Left lobe of liver (tissue), 2 donors: Measurements from ENCODE around the gene TEX14. TPM values are rescaled to one million over a fixed set of nuclear protein-coding genes. Genes with fewer than 3 reads are reported as not detected.
A peak's percentile ranks its signal among the peaks of the same experiment; 100 is the strongest.

ENCODE experiments used
- ATAC-seq: fragments of 200-7000 bp; cut with Tn5 transposase; one replicate; pipeline ENCODE4 v1.9.1; 2020; ENCODE audit warnings: mild to moderate bottlenecking, moderate library complexity
- DNase-seq: peaks from one replicate; pipeline ENCODE4 v3.0.0-alpha.2; 2020; ENCODE audit warnings: low spot score
- total RNA-seq: library from RNA; stranded (reverse); gene quantifications from one replicate; pipeline ENCODE4 v1.2.1, GENCODE V29; 2021
- donor health status: DM: no; HTN: no; CAD: no; lungs with moderate emphysema.
- donor health status: DM: no; HTN: yes; CAD: no.

TEX14 gene
- total RNA-seq, 1 donor from 2014 or later = 0.05 TPM

DNA sequence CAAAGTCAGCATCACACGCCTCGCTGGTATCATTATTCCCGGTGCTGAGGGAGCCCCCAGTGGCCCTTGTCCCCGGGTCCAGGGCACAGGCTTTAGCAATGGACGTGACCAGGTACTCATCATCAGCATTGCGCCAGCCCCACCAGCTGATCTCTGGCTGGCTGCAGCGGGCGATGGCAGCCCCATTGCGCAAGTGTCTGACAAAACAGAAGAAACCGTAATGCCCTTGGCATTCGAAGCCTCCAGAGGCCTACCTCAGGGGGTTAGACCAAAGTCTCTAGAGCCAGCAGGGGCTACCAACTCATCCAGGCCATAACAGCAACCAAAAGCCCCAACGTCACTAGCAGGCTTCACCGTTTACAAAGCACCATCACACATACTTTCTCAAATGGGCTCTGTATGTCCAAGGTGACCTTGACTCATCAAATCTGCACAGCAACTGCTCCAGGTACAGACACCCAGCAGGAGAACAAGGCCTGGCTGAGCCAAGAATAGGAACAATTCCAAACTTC lies 184.7 kb downstream of the TEX14 start:
- ATAC-seq = peak; percentile 73
- DNase-seq = peak; percentile 95

Other genes starting within 250 kb of the TEX14 start
- gene HSF5, start 203.6 kb downstream of the TEX14 start, total RNA-seq = 0.18 TPM
- 101 TPM for gene MTMR4, start 177.4 kb downstream of the TEX14 start, total RNA-seq
- gene RAD51C, start 557 bp upstream of the TEX14 start, total RNA-seq = 5.1 TPM
- gene PPM1E, start 63.8 kb upstream of the TEX14 start, total RNA-seq = 0.83 TPM